Liver (tissue), 3 donors: Measurements from ENCODE around the gene PRIM2.
"Not testable (repeated sequence)": the region's sequence is repeated elsewhere in the genome, so short reads cannot be mapped to it uniquely, and the experiment has no call there.

Experiments
- ATF3 ChIP-seq: IDR thresholded peaks from 2 replicates; pipeline ENCODE4 v1.6.1; 2016; ENCODE audit warnings: antibody characterized with exemption
- CTCF ChIP-seq: fragments of 150-350 bp; IDR thresholded peaks from 2 replicates; pipeline ENCODE4 v1.5.1; 2017; ENCODE audit warnings: improper control_type of control experiment, low read depth, low read length; ENCODE audit not compliant: missing input control
- NR2F2 ChIP-seq: IDR thresholded peaks from 2 replicates; pipeline ENCODE4 v1.6.1; 2016; ENCODE audit warnings: antibody characterized with exemption
- RAD21 ChIP-seq, 2 donors: IDR thresholded peaks; 2 replicates each; pipeline ENCODE4 v1.6.1; 2016; ENCODE audit warnings: antibody characterized with exemption in 2 of 2, mild to moderate bottlenecking in 2 of 2
- YY1 ChIP-seq: IDR thresholded peaks from 2 replicates; pipeline ENCODE4 v1.6.1; 2016; ENCODE audit warnings: antibody characterized with exemption, mild to moderate bottlenecking
- donor health status: healthy.
- donor health status: healthy.

- not testable (repeated sequence) for TF ChIP-seq CTCF; RAD21 (IDR thresholded peaks at IDR 0.05); YY1; NR2F2; ATF3
These were observed 57.3 kb downstream of the PRIM2 start for GRCh38 chr6:57374764-57375163.
